ENCODE results near the gene PSMB7. TPM values are rescaled to one million over a fixed set of nuclear protein-coding genes. Genes with fewer than 3 reads are reported as not detected.

Gene PSMB7
- total RNA-seq, 4 donors from 2014 or later: 67.6 to 110 (median 90.8) TPM

DNA sequence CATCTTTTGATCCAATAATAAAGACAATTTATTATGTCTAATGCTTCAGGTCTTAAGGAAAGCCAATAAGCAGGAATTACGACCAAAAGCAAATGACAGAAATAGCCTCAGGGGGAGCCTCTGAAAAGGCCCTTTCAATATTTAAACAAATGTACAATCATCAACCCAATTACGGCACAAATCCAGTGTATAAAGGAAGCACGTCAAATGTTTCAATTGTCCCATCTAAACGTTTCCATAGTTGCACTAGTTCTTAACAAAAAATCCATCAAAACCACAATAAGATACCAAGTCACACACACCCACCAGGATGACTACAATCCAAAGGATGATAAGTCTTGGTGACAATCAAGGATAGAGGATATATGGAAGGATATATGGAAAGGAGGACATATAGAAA lies 41.9 kb downstream of the PSMB7 start:
- TF ChIP-seq, protein P1, sequence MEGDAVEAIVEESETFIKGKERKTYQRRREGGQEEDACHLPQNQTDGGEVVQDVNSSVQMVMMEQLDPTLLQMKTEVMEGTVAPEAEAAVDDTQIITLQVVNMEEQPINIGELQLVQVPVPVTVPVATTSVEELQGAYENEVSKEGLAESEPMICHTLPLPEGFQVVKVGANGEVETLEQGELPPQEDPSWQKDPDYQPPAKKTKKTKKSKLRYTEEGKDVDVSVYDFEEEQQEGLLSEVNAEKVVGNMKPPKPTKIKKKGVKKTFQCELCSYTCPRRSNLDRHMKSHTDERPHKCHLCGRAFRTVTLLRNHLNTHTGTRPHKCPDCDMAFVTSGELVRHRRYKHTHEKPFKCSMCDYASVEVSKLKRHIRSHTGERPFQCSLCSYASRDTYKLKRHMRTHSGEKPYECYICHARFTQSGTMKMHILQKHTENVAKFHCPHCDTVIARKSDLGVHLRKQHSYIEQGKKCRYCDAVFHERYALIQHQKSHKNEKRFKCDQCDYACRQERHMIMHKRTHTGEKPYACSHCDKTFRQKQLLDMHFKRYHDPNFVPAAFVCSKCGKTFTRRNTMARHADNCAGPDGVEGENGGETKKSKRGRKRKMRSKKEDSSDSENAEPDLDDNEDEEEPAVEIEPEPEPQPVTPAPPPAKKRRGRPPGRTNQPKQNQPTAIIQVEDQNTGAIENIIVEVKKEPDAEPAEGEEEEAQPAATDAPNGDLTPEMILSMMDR (IDR thresholded peaks at IDR 0.05): no peak
- TF ChIP-seq POLR2A (IDR thresholded peaks at IDR 0.05): no peak
- H3K4me3 ChIP-seq: no peak overlapping the region
- H3K36me3 ChIP-seq: peaks cover 0 to 12% (median 0%) of the 10 kb centered on the region in 3 donors
- H3K4me1 ChIP-seq: peaks cover 0 to 3% (median 0%) of the 10 kb centered on the region in 4 donors
- DNase-seq: no peak
- no peaks in the 10 kb centered on the region for H3K27me3 ChIP-seq
- H3K9me3 ChIP-seq: no peaks in the 10 kb centered on the region
- H3K27ac ChIP-seq: no peak overlapping the region

DNA sequence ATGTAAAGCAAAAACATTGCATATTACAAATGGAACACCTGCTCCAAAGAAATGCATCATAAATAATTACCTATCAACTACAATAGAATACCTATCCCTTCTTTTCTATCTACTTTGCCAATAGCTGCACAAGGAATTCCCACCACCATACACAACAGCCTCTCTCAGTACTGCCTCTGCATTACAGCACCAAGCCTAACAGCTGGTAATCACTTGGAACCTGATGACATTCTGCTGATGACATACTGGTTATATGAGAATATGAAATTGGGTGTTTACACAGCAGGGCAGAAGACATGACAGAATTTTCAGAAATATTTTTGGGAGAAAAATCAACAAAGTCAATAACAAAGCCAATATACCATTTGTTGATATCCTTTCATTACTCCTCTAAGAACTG lies 43.2 kb downstream of the PSMB7 start:
- Histone ChIP-seq H3K4me3 (no peak overlapping the region), H3K27ac (no peak overlapping the region), H3K36me3 (peaks cover 0 to 12% (median 0%) of the 10 kb centered on the region in 3 donors), H3K4me1 (no peaks in the 10 kb centered on the region), H3K9me3 (no peaks in the 10 kb centered on the region), H3K27me3 (no peaks in the 10 kb centered on the region)
- DNase-seq: no peak
- no peak for TF ChIP-seq POLR2A (IDR thresholded peaks at IDR 0.05)
- TF ChIP-seq, protein P1 (IDR thresholded peaks at IDR 0.05): no peak

DNA sequence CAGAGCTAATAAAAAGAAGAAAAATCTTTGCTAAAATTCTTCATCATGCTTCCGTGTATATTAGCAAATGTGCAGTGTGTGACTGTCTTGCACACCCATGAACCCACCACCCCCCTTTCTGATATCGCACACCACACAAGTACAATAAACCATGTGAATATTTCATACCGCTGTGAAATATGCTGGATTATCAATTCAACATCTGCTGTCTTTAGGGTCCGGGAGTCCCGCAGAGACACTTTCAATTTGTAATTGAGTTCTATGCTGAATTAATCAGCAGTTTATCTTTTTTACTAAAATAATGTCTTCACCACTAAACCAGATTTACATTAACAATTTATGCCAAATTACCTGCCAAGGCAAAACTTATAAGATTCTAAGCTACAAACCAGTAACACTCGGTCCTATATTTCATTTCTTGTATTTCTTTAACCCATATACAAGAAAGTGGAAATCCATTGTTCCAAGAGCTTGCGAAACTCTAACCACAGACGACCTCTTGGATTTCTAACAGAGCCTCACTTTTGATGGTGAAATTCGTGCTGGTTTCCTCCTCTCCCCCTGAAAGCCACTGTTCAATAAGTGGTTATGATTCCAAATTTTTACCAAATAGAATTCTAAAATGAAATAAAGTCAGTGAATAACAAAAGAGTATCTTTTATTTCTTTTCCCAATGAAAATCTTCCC lies 44.2 kb downstream of the PSMB7 start:
- Histone ChIP-seq H3K4me1 (no peaks in the 10 kb centered on the region), H3K27me3 (no peaks in the 10 kb centered on the region), H3K9me3 (no peaks in the 10 kb centered on the region), H3K27ac (no peak overlapping the region), H3K4me3 (no peak overlapping the region), H3K36me3 (peaks cover 0 to 17% (median 0%) of the 10 kb centered on the region in 3 donors)
- TF ChIP-seq, protein P1 (IDR thresholded peaks at IDR 0.05): no peak
- TF ChIP-seq POLR2A (IDR thresholded peaks at IDR 0.05): no peak
- no peak for DNase-seq

DNA sequence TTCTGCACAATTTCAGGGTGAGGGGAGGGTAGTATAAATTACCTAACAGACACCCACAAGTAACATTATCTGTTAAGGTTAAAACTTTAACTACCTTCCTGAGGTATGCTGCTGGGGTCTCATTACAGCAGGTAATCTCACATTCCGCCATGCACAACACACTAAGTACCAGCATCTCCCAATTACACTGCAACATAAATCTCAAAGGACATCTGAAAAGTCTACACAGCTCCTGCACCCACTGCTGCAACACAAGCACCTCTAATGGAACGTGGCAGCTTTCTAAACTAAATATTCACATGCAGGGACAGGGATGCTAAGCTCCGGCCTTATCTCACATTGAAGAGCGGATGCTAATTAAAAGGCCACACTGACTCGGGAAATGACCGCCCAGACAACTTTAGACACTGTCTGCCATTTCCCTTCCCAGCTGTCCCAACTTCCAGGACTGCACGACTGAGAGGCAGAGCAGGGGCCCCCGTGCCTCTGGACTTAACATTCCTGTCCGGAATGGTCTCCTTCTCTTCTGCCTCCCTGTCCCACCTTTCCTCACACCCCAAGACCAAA lies 45.9 kb downstream of the PSMB7 start:
- Histone ChIP-seq H3K27ac (no peak overlapping the region), H3K4me1 (no peaks in the 10 kb centered on the region), H3K27me3 (no peaks in the 10 kb centered on the region), H3K4me3 (no peak overlapping the region), H3K36me3 (peaks cover 0 to 6% (median 0%) of the 10 kb centered on the region in 3 donors), H3K9me3 (no peaks in the 10 kb centered on the region)
- no peak for TF ChIP-seq POLR2A (IDR thresholded peaks at IDR 0.05)
- no peak for DNase-seq

DNA sequence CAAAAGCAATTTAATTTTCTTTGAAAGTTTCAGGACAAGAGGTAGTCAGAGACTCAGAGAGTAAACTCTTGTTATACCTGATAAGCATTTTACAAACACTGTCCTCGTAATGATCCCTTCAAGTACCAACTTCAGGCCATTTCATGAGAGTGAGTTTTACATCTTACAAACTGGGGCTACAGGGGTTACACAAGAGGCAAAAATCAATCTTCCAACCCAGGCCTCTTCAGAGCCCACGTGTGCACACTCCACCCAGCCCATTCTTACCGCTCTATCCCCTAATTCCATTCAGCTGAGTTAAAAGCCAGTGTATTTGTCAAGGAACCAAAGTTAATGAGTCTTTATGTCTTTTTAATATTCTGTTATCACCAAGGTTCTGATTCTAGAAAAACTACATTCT lies 46.5 kb downstream of the PSMB7 start:
- no peaks in the 10 kb centered on the region for H3K4me1 ChIP-seq
- H3K27me3 ChIP-seq: no peaks in the 10 kb centered on the region
- TF ChIP-seq, protein P1 (IDR thresholded peaks at IDR 0.05): no peak
- TF ChIP-seq POLR2A (IDR thresholded peaks at IDR 0.05): no peak
- no peak overlapping the region for H3K4me3 ChIP-seq
- H3K27ac ChIP-seq: no peak overlapping the region
- H3K9me3 ChIP-seq: no peaks in the 10 kb centered on the region
- DNase-seq: no peak
- H3K36me3 ChIP-seq: peaks cover 0 to 4% (median 0%) of the 10 kb centered on the region in 3 donors

DNA sequence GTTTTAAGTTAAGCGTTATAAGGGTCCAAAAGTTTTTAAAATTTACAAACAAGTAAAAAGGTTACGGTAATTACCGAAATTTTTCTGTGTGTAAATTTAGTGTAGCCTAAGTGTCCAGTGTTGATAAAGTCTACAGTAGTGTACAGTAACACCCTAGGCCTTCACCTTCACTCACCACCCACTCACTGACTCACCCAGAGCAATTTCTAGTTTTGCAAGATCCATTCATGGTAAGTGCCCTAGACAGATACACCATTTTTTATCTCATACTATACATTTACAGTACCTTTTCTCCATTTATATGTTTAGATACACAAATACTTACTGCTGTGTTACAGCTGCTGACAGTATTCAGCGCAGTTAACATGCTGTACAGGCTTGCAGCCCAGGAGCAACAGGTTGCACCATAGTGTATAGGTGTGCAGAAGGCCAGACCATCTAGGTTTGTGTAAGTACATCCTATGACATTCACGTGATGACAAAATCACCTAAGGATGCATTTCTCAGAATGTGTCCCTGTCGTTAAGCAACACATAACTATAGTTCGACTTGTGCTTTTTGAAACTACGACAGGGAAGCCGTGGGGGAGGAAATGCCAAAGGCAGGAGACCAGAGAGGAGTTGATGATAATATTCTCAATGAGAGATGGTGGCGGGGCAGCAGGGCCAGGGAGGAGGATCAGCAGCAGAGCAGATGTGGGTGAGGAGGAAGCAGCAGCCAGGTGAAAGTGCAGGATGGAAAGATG lies 48.6 kb downstream of the PSMB7 start:
- Histone ChIP-seq H3K27me3 (no peaks in the 10 kb centered on the region), H3K4me3 (no peak overlapping the region), H3K27ac (no peak overlapping the region), H3K36me3 (peaks cover 0 to 8% (median 0%) of the 10 kb centered on the region in 3 donors), H3K4me1 (no peaks in the 10 kb centered on the region), H3K9me3 (no peaks in the 10 kb centered on the region)
- no peak for DNase-seq
- no peak for TF ChIP-seq POLR2A (IDR thresholded peaks at IDR 0.05)
- TF ChIP-seq, protein P1 (IDR thresholded peaks at IDR 0.05): no peak
